HuH-7 (cell line): ENCODE results near the gene PKDREJ.

Source experiments
- DNase-seq: peaks from one replicate; pipeline ENCODE4 v3.0.0; 2011; ENCODE audit warnings: low spot score

Gene PKDREJ

GRCh38 chr22:46239261-46240048 is 23.7 kb downstream of the PKDREJ start:
- DNase-seq, result no peak

GRCh38 chr22:46238541-46238940 is 24.6 kb downstream of the PKDREJ start:
- DNase-seq, result no peak

GRCh38 chr22:46237453-46238124 is 25.6 kb downstream of the PKDREJ start:
- no peak for DNase-seq

DNA sequence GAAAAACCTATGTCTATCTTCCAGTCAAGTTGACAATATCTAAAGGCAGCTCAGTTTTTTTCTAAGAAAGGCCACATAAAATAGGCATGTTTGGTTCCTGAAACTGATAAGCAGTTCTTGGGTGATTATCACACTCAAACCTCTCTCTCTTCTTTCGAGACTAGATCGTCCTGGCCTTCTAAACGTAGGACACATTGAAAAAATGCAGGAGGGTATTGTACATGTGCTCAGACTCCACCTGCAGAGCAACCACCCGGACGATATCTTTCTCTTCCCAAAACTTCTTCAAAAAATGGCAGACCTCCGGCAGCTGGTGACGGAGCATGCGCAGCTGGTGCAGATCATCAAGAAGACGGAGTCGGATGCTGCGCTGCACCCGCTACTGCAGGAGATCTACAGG is 28.2 kb downstream of the PKDREJ start:
- DNase-seq, result no peak

- no peak for DNase-seq
These were observed 29.9 kb downstream of the PKDREJ start for GRCh38 chr22:46233231-46233630.

DNA sequence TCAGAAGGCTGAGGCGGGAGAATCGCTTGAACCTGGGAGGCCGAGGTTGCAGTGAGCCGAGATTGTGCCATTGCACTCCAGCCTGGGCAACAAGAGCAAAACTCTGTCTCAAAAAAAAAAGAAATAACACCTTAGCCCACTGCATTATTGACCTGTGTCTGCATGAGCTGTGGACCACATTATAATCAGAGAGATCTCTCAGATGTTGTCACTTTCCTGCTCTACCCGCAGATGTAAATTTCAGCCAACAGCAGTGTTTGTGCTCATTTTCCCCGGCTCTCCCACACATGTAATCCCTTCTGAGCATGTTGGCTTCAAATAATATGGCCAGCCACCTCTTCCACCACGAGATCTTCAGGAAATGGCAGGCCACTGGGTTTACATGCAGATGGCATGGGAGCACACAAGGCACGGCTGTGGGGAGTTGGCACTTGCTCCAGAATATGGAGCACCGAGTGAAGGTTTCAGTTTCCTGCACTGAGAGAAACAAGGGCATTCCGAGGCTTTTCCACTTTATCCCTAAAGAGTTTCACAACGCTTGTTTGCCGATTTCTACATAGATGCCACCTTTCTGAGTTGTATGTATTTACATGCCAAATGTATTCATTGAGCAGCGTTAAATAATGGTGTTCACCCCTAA is 32.8 kb downstream of the PKDREJ start:
- no peak for DNase-seq

DNA sequence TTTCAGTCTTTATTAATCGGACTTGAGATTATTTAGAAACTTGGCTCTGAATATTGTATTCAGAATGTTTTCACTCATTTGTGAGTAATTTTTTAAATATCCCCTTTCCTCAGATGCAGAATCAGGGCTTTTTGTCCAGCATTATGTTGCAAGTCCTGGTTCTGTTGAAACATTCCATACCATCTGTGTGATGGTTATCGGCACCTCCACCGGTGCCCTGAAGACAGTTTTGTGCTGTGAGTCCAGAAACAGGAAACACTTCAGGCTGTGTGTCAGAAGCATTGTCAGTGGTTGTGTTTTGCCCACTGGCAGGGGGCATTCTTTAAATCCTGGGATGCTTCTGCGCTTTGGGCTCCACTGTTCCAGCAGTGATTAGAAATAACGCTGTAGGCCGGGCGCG is 33.4 kb downstream of the PKDREJ start:
- no peak for DNase-seq

- no peak for DNase-seq
These were observed 36.6 kb downstream of the PKDREJ start for GRCh38 chr22:46226577-46226976.

- no peak for DNase-seq
These were observed 37.5 kb downstream of the PKDREJ start for GRCh38 chr22:46225631-46226030.

DNA sequence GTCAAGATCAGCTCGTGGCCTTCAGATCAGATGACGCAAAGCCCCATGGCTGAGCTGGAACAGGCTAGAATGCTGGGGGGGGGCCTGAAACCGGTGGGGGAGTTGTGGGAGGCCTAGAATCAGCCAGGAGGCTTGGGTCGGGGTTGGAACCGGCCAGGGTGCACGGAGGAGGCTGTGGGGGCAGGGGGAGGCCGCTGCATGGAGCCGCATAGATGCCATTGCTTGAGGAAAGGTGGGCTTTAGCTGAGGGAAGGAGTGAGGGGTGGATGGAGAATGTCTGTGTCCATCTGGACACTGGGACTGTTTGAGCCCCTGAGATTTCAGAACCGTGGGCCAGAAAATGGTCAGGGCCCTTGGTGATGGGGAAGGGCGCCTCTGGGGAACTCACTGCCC is 38.2 kb downstream of the PKDREJ start:
- no peak for DNase-seq

- no peak for DNase-seq
These were observed 38.9 kb downstream of the PKDREJ start for GRCh38 chr22:46224044-46224897.

- no peak for DNase-seq
These were observed 42.2 kb downstream of the PKDREJ start for GRCh38 chr22:46220921-46221320.

DNA sequence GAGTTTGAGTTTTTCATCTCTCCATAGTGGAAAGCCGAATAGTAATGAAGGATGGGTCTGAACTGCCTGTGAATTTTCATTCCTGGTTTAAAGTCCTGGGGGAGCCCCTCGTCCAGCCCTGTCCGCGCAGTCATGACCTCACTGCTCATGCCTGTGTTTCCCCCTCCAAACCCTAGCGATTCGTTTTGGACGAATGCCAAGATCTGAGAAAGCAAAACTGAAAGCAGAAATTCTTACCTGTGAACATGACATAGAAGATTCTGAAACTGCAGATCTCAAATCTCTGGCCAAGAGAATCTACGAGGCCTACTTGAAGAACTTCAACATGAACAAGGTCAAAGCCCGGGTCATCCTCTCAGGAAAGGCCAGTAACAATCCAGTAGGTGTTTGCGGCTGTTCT is 43.5 kb downstream of the PKDREJ start:
- DNase-seq, result no peak

DNA sequence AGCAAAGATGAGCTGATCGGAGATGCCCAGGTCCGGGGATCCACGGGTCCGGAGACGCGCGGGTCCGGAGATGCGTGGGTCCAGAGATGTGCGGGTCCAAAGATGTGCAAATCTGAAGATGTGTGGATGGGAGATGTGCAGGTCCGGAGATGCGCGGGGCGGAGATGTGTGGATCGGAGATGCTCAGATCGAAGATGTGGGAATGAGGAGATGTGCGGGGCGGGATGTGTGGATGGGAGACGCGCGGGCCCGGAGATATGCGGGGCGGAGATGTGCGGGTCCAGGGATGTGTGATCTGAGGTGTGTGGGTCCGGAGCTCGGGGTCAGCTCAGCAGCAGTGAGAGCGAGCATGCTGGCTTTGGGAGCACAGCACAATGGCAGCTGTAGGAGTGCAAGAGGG is 48.5 kb downstream of the PKDREJ start:
- DNase-seq, result no peak

DNA sequence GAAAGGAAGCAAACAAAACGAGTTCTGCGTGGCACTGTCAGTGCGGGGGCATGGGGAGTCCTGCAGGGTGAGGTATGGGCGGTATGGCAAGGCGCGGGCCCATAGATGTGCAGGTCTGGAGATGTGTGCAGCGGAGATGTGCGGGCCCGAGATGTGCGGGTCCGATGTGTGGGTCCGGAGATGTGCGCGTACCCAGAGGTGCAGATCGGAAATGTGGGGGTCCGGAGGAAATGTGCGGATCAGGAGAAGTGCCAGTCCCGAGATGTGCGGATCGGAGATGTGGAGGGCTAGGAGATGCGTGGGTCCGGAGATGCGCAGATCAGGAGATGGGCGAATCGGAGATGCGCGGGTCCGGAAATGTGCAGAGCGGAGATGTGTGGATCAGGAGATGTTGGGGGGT is 49.0 kb downstream of the PKDREJ start:
- no peak for DNase-seq

- no peak for DNase-seq
These were observed 50.1 kb downstream of the PKDREJ start for GRCh38 chr22:46213052-46213451.

GRCh38 chr22:46212195-46212594 is 50.9 kb downstream of the PKDREJ start:
- no peak for DNase-seq

DNA sequence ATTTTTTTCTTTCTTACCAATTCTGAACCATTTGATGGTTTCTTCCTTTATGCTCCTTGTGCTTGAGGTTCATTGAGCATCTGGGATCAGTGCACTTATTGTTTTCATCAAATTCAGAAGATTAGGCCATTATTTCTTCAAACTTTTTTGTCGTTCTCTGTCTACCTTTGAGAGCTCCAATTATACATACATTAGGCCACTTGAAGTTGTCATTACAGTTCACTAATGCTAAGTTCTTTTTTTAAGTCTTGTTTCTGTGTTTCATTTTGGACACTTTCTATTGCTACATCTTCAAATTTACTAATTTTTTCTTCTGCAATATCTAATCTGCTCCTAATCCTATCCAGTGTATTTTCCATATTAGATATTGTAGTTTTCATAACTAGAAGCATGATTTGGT is 53.9 kb downstream of the PKDREJ start:
- DNase-seq, result no peak
